NCI-H2196 treated with DMSO at 0.1 percent for 48 hours (cell line): Measurements from ENCODE around the gene CAMK1D.

Experiments
- DNase-seq: peaks from one replicate; lab custom pipeline; 2025; ENCODE audit not compliant: unreplicated experiment; lab: John Stamatoyannopoulos, UW

The CAMK1D gene

DNA sequence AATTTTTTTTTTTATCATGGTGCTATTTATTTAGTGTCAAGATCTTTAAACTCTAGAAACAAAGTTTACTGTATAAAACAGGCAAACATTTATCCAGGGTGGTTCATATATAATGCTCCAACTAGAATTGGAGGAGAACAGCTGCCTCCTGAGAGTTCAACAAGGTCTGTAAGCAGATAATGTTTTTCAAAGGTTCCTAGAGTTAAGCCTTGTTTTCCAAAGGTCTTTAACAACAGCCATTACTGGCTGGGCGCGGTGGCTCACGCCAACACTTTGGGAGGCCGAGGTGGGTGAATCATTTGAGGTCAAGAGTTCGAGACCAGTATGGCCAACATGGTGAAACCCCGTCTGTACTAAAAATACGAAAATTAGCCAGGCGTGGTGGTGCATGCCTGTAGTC, 335.4 kb downstream of the CAMK1D start:
- no peak for DNase-seq

DNA sequence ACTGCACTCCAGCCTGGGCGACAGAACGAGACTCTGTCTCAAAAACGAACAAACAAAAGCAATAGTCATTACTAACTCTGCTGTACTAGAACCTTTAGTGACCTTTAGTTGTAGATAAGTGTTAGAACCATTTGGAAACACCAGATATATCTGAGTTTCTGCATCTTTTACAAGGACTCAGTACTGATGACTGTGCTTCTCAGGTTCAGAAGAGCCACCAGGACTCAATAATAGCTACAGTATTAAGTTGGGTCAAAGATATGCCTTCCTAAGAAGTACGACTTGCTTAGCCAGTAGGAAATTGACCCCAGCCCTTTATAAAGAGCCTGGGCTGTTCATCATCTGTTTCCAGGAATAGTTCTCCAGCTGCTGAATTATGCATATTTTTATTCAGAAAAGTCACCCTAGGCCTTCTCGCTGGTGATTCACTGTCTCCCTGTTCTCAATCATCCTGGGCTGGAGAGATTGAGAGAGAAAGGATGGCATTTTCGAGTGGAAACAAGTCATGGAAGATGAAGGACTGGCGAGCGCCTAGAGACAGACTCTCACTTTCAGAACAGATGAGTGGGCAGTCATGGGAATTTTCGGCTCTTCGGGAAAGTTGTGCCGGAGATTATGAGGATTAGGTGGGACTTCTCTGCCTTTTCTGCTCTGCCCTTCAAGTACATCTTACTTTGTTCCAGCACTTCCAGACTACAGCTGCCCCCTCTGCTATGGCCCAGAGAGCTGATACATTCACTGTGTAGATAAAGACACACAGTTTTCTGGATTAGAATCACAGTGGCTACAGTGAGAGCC, 336.1 kb downstream of the CAMK1D start:
- DNase-seq = no peak

DNA sequence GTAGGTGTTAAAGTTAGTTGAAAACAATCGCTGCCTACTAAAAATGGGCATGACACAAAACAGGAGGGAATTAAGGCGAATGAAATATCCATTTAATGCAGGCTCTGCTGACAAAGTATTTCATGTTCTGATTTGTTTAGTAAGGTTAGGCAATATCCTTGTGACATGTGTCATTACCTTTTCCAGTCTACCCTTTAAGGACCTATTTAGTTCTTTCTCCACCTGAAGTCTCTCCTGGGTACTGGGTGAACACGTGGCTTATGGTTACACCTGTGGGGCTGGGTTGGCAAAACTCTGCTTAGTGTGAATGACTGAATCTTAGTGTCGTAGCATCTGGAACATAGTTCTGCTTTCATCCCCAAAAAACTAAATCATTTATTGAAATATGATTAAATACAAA, 338.6 kb downstream of the CAMK1D start:
- no peak for DNase-seq

DNA sequence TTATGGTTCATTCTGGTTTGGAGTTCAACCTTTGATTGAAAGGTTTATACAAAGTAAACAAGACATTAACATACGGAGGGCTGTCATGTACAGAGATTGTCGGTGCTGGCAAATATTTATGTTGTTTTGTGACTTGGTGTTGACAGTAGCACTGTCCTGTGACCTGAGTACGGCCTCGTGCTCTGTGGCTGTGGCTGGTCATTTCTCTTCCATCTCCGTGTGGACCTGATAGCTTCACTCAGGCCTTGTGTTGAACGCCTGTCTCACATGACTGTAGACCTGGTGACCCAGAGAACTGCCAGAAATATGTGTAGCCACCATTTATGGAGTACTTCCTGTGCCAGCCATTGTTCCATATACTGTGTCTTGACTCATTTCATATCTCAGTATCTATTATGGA, 340.5 kb downstream of the CAMK1D start:
- DNase-seq = no peak

DNA sequence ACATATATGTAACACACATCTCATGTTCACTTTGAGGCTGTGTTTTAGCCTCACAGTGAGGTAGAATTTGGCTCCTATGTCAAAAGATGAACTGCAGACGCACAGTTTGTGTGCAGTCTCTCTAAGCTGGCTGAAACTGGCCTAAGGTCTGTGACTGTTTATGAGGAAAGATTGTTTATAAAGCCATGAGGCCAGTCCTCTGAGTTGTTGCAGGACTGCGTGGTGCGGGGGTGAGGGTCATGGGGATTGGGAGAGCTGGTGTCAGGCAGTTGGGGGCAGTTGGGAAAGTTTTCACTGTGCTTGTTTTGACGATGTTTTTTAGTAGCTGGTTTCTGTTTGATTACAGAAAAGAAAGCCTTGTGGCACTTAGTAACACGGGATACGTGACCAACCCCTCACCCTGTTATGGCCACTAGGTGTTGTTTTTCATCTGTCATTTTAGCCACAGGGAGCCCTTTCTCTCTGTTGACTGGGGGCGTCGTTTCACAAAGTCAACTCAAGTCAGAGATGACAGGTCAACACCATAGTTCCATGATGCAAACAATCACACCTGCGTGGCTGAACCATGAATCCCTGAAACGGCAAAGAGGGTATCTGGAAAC, 341.3 kb downstream of the CAMK1D start:
- no peak for DNase-seq

DNA sequence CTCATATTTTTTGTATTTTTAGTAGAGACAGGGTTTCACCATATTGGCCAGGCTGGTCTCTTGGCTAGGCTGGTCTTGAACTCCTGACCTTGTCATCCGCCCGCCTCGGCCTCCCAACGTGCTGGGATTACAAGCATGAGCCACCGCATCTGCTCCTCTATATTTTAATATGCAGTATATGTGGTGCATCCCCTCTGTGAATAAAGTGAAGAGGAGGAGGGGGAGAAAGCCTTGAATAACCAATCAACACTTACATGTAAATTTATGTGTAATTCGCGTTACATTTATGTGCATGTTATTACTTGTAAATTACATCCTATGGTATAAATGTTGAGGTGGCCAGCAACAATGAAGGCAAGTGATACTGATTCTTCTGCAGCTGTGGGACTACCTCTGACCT, 342.2 kb downstream of the CAMK1D start:
- no peak for DNase-seq

DNA sequence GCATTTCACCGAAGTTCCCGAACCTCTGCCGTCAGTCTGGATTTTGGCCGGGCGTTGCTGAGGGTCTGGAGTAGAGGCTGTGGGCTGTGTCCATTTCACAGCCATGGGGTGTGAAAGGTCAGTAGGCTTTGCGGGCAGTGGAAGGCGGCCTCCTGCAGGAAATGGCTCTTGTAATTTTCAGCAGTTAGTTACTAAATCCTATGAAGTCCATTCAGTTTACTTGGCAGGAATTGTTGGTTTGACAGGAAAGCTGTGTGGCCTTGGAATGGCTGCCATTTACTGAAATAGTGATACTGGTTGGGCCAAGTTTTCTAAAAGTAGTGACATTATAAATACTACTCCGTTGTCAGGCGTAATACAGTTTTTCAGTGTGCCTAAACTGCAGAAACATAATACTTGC, 348.4 kb downstream of the CAMK1D start:
- no peak for DNase-seq

DNA sequence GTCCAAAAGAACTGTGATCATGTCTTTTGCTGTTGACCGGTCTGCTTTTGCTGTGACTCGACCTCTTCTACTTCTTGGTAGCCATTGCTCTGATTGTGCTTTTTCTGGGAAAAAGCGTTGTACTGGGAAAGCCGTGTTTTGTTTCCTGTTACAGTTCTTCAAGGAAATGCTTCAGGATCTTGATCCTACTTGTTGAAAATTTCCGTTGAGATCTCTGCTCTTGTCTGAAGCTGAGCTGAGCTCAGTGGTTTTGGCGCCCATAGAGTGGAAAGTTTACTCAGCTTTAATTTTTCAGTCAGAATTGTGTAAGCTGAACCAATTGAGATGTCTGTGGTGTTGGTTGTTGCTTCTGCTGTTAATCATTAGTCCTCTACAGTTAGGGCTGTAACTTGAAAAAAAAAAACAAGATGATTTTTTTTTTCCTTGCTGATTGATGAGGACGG, 349.9 kb downstream of the CAMK1D start:
- DNase-seq = no peak

DNA sequence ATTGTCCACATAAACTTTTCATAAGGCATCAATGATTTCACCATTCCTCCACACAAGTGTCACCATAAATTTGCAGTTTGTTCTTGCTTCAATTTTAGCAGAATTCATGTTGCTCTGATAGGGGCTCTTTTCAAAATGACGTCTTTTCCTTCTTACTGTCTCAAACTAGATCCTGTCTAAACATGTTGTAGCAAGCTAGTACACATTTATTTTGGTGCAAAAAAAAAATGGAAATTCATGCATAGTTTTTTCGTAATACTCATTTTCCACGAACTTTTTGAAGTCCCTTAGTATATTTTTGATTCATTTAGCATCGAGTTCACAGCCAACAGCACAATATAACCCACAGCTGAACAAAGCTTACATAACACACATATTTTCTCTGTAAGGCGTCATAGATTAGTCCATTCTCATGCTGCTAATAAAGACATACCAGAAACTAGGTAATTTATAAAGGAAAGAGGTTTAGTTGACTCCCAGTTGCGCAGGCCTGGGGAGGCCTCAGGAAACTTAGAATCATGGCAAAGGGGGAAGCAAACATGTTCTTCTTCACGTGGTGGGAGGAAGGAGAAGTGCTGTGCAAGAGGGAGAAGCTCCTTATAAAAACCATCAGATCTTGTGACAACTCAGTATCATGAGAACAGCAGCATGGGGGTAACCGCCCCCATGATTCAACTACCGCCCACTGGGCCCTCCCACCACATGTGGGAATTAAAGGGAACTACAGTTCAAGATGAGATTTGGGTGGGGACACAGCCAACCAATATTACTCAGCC, 350.6 kb downstream of the CAMK1D start:
- DNase-seq = no peak

DNA sequence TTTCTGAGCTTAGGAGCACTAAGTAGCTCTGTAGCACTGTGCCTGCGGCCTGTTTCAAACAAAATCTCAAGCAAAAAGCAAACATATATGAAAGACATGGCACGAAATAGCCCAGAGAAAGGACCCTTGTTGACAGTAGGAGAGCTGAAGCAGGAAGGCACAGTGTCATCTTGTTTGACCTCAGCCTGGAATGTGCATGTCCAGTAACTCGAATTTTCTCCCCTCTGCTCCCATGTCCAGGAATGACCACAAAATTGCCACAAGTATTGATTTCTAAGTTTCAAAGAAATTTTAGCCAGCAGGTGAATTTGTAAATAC, 351.2 kb downstream of the CAMK1D start:
- no peak for DNase-seq

DNA sequence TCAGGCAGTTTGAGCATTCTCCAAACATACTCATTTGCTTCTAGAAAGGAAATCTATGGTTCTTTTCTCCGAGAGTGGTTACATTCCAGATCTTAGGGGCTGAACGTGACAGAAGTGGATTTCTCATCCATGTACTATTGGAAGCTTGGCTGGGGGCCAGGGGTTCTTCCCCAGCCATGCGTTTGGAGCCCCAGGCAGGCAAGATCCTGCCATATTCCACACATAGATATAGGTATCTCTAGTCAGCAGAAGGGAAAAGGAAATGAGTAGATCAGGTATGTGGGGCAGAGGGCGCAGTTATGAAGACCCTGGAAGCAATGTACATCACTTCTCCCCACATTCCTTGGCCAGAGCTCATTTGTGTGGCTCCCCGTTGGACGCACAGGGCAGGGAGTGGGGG, 352.3 kb downstream of the CAMK1D start:
- DNase-seq = no peak

DNA sequence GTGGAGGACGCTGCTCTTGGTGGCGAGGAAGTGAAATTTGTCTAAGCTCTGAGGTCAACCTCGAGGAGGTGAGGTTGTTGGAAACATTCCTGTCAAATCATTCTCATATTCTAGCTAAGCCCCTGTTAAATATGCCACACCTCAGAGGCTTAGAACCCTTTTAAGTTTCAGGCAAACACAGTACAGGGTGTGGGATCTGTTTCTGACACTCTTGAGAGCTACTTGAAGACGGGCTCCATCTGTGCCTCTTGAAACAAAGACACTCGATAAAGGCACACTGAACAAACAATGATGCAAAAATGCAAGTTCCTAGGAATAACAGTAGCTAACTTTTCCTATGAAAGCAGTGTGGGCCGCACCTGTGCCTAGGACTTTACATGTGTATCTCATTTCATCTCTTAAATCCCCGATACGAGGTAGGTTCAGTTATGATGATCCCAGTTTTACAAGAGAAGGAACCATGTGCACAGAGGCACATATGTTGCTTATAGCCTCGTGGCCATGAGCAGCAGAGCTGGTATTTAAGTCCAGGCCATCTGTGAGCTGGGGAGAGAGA, 352.9 kb downstream of the CAMK1D start:
- no peak for DNase-seq

DNA sequence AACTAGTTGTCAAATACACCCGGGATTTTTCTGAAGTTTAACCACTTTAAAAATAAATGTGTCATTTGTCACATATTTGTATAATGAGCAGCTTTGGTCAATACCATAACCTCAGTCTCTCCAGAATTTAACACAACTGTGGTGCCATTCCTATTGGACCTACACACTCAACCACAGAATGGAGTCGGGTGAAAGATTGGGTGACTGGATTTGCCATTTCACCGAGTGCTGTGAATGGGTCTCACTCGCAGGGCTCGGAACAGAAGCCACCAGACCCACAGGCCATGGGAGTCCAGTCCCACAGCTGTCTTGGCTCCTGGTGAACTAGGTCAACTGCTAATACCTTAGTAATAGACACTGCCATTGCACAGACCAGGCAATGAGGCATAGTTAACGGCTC, 353.8 kb downstream of the CAMK1D start:
- DNase-seq = no peak

DNA sequence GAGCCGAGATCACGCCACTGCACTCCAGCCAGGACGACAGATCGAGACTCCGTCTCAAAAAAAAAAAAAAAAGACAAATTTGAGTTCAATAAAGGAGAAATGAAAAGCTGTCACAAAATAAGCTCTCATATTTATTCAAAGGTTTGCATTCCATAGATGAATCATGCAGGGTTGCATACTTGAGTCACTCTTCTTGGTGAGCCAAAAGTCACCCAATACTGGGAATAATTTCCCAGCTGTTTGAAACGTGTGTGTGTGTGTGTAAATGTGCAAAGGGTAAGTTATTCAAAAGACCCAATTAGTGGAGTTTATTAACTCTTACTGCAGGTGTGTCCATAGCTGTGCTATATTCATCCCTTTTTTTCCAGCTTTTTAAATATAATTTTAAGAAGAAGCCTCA, 354.5 kb downstream of the CAMK1D start:
- no peak for DNase-seq

DNA sequence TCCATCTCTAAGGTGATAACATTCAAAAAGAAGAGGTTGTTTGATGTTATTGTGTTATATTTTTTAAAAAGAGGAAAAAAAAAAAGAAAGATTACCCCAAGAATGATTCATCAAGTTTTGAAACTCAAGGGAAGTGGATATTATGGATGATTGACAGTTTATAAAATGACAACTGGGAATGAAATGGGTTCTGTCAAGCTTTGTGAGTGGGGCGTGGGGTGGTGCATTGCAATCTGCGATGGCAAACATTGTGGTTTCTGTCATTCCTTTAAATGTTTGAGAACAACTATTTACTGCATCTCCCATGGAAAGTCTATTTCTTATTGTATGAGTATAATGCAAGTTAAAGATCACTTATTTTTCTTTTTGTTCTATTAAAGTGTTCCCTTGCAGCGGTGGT, 355.1 kb downstream of the CAMK1D start:
- no peak for DNase-seq

DNA sequence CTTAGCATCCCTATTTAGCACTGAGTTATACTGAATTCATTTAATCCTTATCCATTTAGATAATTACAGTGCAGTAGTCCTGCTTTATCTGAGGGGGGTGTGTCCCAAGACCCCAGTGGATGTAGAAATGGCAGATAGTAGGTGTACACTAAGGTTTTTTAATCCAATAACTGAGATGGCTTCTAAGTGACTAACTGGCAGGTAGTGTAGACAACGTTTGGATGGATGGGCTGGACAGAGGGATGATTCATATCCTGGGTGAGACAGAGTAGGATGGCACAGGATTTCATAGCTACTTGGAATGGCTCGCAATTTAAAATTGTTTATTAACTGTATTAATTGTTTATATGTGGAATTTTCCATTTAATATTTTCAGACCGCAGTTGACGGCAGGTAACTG, 356.6 kb downstream of the CAMK1D start:
- DNase-seq = no peak

DNA sequence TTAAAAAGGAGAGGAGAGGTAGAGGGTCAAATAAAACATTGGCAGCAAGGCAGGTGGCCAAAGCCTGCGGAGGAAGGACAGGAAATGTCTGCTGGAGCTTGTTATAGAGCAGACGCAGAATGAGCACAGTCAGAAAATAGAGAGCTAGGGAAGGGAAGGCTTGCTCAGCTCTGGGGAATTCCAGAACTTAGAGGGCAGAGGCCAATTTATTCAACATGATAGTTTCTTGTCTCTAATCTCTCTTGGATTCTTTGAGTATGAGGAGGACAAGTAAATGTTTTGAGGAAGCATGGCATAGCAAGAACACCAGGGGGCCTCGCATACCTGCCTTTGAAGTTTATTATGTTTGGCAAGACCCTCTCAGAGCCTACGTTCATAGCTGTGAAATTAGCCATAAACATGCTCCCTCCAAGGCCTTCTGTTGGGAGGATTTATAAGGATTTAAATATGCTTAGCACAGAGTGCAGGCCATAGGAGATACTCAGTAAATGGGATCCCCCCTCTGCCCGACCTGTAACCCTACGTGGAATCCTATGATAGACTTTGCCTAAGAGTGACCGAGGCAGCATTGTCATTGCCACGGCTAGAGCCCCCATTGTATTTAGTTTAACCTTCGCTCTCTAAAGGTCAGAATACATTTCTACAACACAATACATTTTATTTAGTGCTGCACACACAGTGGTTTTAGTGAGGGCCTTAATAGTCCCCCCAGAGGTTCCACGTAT, 358.3 kb downstream of the CAMK1D start:
- DNase-seq = no peak

DNA sequence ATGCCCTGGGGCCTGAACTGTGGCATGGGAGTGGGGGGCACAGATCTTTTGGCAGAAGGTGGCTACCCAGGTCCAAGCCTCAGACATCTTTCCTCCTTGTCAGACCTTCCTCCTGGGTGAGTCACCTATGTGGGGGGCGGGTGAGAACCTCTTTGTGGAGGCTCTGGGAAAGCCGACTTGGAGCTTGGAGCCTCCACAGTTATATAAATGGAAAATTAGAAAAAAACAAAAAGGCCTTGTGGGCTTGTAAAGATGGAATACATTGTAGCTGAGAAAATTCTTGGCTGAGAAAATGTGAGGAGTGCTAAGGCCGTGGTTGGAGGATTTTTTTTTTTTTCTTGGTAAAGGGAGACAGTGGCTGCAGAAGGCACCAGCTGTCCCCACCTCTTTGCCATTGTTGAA, 359.7 kb downstream of the CAMK1D start:
- DNase-seq = no peak

DNA sequence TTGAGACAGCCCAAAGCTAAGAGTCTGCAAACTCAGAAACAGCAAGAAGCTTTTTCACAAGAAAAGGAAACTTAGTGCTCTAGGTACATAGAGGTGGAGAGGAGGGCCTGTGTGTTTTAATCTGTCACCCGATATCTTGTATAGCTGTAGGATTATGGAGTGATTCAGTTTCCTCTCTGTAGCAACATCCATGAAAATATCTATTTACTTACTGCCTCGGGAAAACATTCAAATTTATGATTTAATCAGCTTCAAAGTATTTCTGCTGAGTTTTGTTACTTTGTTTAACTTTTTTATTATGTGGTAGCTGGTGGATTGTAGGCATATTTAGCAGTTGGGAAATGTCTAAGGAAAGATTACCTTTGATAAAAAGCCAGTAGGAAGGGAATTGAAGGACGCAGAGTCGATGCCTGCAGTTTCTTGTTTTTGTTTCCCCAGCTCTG, 360.2 kb downstream of the CAMK1D start:
- no peak for DNase-seq

DNA sequence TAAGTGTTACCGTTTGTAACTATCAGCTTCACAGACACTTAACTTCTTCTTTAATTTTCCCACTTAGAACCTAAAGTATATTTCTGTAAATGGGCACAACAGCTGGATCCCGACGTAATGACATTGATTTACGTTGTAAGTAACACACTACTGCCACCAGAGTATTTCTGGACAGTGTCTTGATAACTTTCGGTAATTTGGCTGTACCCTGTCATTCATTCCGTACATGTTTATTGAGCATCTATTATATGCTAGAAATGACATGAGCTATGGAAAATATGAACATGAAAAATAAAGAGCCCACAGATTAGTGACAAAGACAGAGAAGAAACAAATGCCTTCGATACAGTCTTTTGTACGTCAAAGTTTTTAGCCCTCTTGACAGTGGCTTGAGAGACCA, 360.8 kb downstream of the CAMK1D start:
- no peak for DNase-seq
